ENCODE data around the gene SP110. TPM values are rescaled to one million over a fixed set of nuclear protein-coding genes. Genes with fewer than 3 reads are reported as not detected.

Gene SP110
- total and polyA plus RNA-seq, 2 of the 8 experiments (the other 6 are each of a cell fraction or from before 2014, with no cell fraction given) = 3.1 to 7.1 TPM

DNA sequence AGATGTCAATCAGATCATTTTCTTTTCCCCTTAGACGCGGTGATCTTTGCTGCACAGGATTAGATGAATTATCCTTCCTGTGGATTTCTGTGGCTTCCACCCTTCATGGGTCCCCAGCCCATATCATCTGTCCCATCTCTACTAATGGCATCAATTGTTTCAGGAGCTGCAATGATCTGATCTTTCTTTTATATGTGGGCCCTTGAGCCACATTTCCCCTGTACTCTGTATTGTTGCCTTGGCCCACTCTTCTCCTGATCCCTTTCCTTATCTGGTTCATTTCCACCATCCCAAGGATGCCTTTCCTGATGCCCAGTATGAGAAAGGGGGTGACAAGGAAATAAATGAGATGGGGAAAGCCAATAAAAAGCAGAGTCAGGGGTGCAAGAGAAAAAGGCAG, 30.4 kb upstream of the SP110 start:
- no peaks in the 10 kb centered on the region for H4K20me1 ChIP-seq (replicated peaks in 1 of 2; ENCODE audit: control insufficient read depth in 1 of 2, insufficient read depth in 2 of 2, low read length in 2 of 2)
- H3K4me3 ChIP-seq (ENCODE audit: extremely low read depth in 1 of 4, insufficient read depth in 2 of 4, low read depth in 3 of 4, low read length in 4 of 4) = no peak overlapping the region
- H2BK15ac ChIP-seq (ENCODE audit: low read length) = no peak overlapping the region
- no peak overlapping the region for H4K91ac ChIP-seq (replicated peaks; ENCODE audit: insufficient read length, low read length)
- no peak overlapping the region for H2BK120ac ChIP-seq (replicated peaks; ENCODE audit: low read depth, low read length)
- no peak overlapping the region for H2AK5ac ChIP-seq (ENCODE audit: low read depth, low read length)
- 100% methylated on average over 2 of the region's 2 CpGs; no CpG with 5 or more reads in 1 of the 2 experiments for WGBS, 2 experiments (ENCODE audit: extremely low coverage in 1 of 2, insufficient coverage in 1 of 2, insufficient read length in 1 of 2, insufficient replicate concordance in 2 of 2, low coverage in 1 of 2, low lambda C conversion rate in 2 of 2, missing lambda C conversion rate in 1 of 2)
- H3K56ac ChIP-seq (replicated peaks; ENCODE audit: insufficient read length, low read depth, low read length) = no peak overlapping the region
- DNase-seq (ENCODE audit: low read depth in 1 of 2, low spot score in 2 of 2) = no peak
- H4K8ac ChIP-seq (ENCODE audit: extremely low read depth, insufficient read depth, low read length) = no peak overlapping the region
- H3K79me1 ChIP-seq (ENCODE audit: low read depth, low read length) = no peaks in the 10 kb centered on the region
- FAIRE-seq = no peak
- no peak overlapping the region for H3K9ac ChIP-seq (replicated peaks in 1 of 4; ENCODE audit: extremely low read depth in 1 of 4, low read depth in 3 of 4, low read length in 3 of 4)
- no peaks in the 10 kb centered on the region for H3K27me3 ChIP-seq (replicated peaks in 1 of 4; ENCODE audit: control insufficient read depth in 3 of 4, extremely low read depth in 1 of 4, insufficient read depth in 3 of 4, low read length in 3 of 4)
- no peak overlapping the region for H3K14ac ChIP-seq (ENCODE audit: insufficient read length)
- no peak overlapping the region for H3K18ac ChIP-seq (ENCODE audit: extremely low read depth, low read length)
- H2BK5ac ChIP-seq (ENCODE audit: low read depth, low read length) = no peak overlapping the region
- no peak overlapping the region for H2BK20ac ChIP-seq (ENCODE audit: low read length)
- ChIA-PET POLR2A (ENCODE audit: partially characterized antibody) (no interaction called here), CTCF (ENCODE audit: partially characterized antibody) (interaction anchor here (1.1 kb wide), 1 partner anchor 90 kb away, joined by 3 read pairs; no protein-coding TSS in a partner anchor)
- TF ChIP-seq RNF2 (IDR thresholded peaks at IDR 0.05; ENCODE audit: borderline replicate concordance, low read depth, low read length, missing control alignments, poor library complexity, severe bottlenecking) = no peak
- TF ChIP-seq, protein P1, sequence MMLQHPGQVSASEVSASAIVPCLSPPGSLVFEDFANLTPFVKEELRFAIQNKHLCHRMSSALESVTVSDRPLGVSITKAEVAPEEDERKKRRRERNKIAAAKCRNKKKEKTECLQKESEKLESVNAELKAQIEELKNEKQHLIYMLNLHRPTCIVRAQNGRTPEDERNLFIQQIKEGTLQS (IDR thresholded peaks at IDR 0.05; ENCODE audit: insufficient read depth, low read depth, low read length) = no peak
- TF ChIP-seq ZNF274 (IDR thresholded peaks at IDR 0.05; ENCODE audit: borderline replicate concordance, extremely low read depth, low read length) = no peak
- TF ChIP-seq PHF8 (conservative IDR thresholded peaks at IDR 0.05; ENCODE audit: low read depth, low read length) = no peak
- H3K79me2 ChIP-seq (ENCODE audit: control insufficient read depth in 1 of 2, insufficient read depth in 2 of 2, low read length in 2 of 2) = no peaks in the 10 kb centered on the region
- H3K4me2 ChIP-seq (ENCODE audit: insufficient read depth in 1 of 2, low read depth in 2 of 2, low read length in 2 of 2) = no peak overlapping the region
- H2BK12ac ChIP-seq (ENCODE audit: low read depth, low read length) = no peak overlapping the region
- no peaks in the 10 kb centered on the region for H3K9me3 ChIP-seq (ENCODE audit: insufficient read depth in 2 of 2, low read depth in 1 of 2, low read length in 1 of 2)
- H3K27ac ChIP-seq (ENCODE audit: low read depth, low read length) = no peak overlapping the region
- H4K5ac ChIP-seq (ENCODE audit: insufficient read length, low read depth, low read length) = no peak overlapping the region
- peaks cover 1% of the 10 kb centered on the region; the same call in 1 of the 2 replicates for H3K23me2 ChIP-seq (ENCODE audit: low read depth, low read length)
- H3K23ac ChIP-seq (ENCODE audit: insufficient read length) = no peak overlapping the region
- H3K4ac ChIP-seq (replicated peaks; ENCODE audit: insufficient read length, low read depth, low read length) = no peak overlapping the region
- no peaks in the 10 kb centered on the region for H3K4me1 ChIP-seq (replicated peaks in 1 of 4; ENCODE audit: control insufficient read depth in 3 of 4, insufficient read depth in 4 of 4, low read length in 3 of 4)
- H3K36me3 ChIP-seq (ENCODE audit: control insufficient read depth in 2 of 4, insufficient read depth in 4 of 4, low read length in 3 of 4) = no peaks in the 10 kb centered on the region
- H2AFZ ChIP-seq (ENCODE audit: low read length) = no peak overlapping the region
